ENCODE results near the gene MBNL2.

- TF ChIP-seq EP300 (IDR thresholded peaks at IDR 0.05), result no peak
- TF ChIP-seq POLR2A (IDR thresholded peaks at IDR 0.05; ENCODE audit: low read depth), result no peak
- TF ChIP-seq POLR2AphosphoS5 (IDR thresholded peaks at IDR 0.05), result no peak
- TF ChIP-seq CTCF (IDR thresholded peaks at IDR 0.05), result no peak
Observed at GRCh38 chr13:97258801-97259200, 36.7 kb downstream of the MBNL2 start.
